Liver (tissue), 6 donors: Measurements from ENCODE around the gene TULP4. TPM values are rescaled to one million over a fixed set of nuclear protein-coding genes. Genes with fewer than 3 reads are reported as not detected.

Source experiments
- FOXA2 ChIP-seq: IDR thresholded peaks from 2 replicates; pipeline ENCODE4 v1.6.1; 2016; ENCODE audit warnings: antibody characterized with exemption
- ZBTB33 ChIP-seq: IDR thresholded peaks from 2 replicates; pipeline ENCODE4 v1.6.1; 2016; ENCODE audit warnings: antibody characterized with exemption
- polyA plus RNA-seq, 2 donors: library from polyadenylated mRNA; stranded (reverse) in 1 of 2; unstranded in 1 of 2; fragments of 200-250 nt in 1 of 2; fragments of >200 nt in 1 of 2; fragmentation: Nextera tagmentation in 1 of 2; extraction: Ambion mirVana in 1 of 2; gene quantifications; one replicate each; pipeline versions ENCODE4 v1.2.1 to v1.2.3, GENCODE V29; 2013 to 2015
- small RNA-seq: library from RNA; depleted of rRNA; stranded (forward); fragments of <200 nt; gene quantifications from one replicate; pipeline ENCODE3, GENCODE V24; 2014
- total RNA-seq, 2 donors: library from RNA; depleted of rRNA; stranded (reverse); fragments of >200 nt; gene quantifications; one replicate each; pipeline ENCODE4 v1.2.3, GENCODE V29; 2014
- donor health status: healthy.
- donor health status: healthy.
- donor health status: healthy.

Gene TULP4
- total and polyA plus RNA-seq, 4 donors = 2.2 to 53.3 (median 18.0) TPM

GRCh38 chr6:158560836-158561320 lies 248.6 kb downstream of the TULP4 start (continued):
- TF ChIP-seq ZBTB33 (no peak), FOXA2 (no peak)

Small RNA genes lying within 50 kb of the gene (small RNA-seq; reads per million reads assigned to genes)
- not detected for gene RN7SL173P

Other genes with a start within 250 kb of the TULP4 start
- 1 to 10 TPM; 2.6 to 4.4 TPM for gene SERAC1, start 144.2 kb upstream of the TULP4 start, total RNA-seq
- gene SERAC1, start 144.2 kb upstream of the TULP4 start, polyA plus RNA-seq = 1 to 10 TPM; 2.0 to 2.1 TPM
- 1 to 10 TPM; 1.5 TPM for gene GTF2H5, start 144.1 kb upstream of the TULP4 start, total RNA-seq
- 10 to 100 TPM in 1 of 2 donors, 1 to 10 TPM in 1; 5.4 to 17.3 TPM for gene GTF2H5, start 144.1 kb upstream of the TULP4 start, polyA plus RNA-seq
- gene TMEM181, start 247.6 kb downstream of the TULP4 start, total RNA-seq = 10 to 100 TPM; 15.5 to 15.6 TPM
- 1 to 10 TPM; 6.4 to 9.7 TPM for gene TMEM181, start 247.6 kb downstream of the TULP4 start, polyA plus RNA-seq